H9 (cell line): ENCODE measurements around the gene MUC5AC. TPM values are rescaled to one million over a fixed set of nuclear protein-coding genes. Genes with fewer than 3 reads are reported as not detected.

Source experiments
- DNase-seq: peaks from one replicate; pipeline ENCODE4 v3.0.0-alpha.2; 2017
- H2AFZ ChIP-seq: one replicate; pipeline ENCODE4 v1.6.1; 2013; ENCODE audit warnings: mild to moderate bottlenecking, low read length, control low read depth, moderate library complexity
- H2AK5ac ChIP-seq: 2 replicates; pipeline ENCODE4 v1.6.1; 2013; ENCODE audit warnings: low read length, control low read depth, mixed read lengths; ENCODE audit not compliant: insufficient read length
- H2BK120ac ChIP-seq: one replicate; pipeline ENCODE4 v1.6.1; 2013; ENCODE audit warnings: low read depth, mild to moderate bottlenecking, low read length, control low read depth, inconsistent platforms; ENCODE audit not compliant: poor library complexity, severe bottlenecking
- H2BK12ac ChIP-seq: 2 replicates; pipeline ENCODE4 v1.6.1; 2013; ENCODE audit warnings: low read length, control low read depth, mixed read lengths, low read depth; ENCODE audit not compliant: insufficient read length
- H2BK15ac ChIP-seq: 2 replicates; pipeline ENCODE4 v1.6.1; 2013; ENCODE audit warnings: low read depth, low read length, control low read depth
- H2BK20ac ChIP-seq: one replicate; pipeline ENCODE4 v1.6.1; 2013; ENCODE audit warnings: low read depth, mild to moderate bottlenecking, low read length, control low read depth, inconsistent platforms; ENCODE audit not compliant: poor library complexity, severe bottlenecking
- H2BK5ac ChIP-seq: 2 replicates; pipeline ENCODE4 v1.6.1; 2013; ENCODE audit warnings: low read length, control low read depth, mixed read lengths; ENCODE audit not compliant: insufficient read length
- H3K14ac ChIP-seq: 2 replicates; pipeline ENCODE4 v1.6.1; 2013; ENCODE audit warnings: low read length, control low read depth; ENCODE audit not compliant: insufficient read depth
- H3K18ac ChIP-seq: 2 replicates; pipeline ENCODE4 v1.6.1; 2013; ENCODE audit warnings: low read depth, mild to moderate bottlenecking, mixed read lengths, low read length, control low read depth; ENCODE audit not compliant: insufficient read length
- H3K23ac ChIP-seq: 2 replicates; pipeline ENCODE4 v1.6.1; 2013; ENCODE audit warnings: low read length, control low read depth, mixed read lengths, low read depth; ENCODE audit not compliant: insufficient read length
- H3K23me2 ChIP-seq: 2 replicates; pipeline ENCODE4 v1.6.1; 2013; ENCODE audit warnings: low read depth, mild to moderate bottlenecking, mixed read lengths, low read length, control low read depth; ENCODE audit not compliant: insufficient read length, poor library complexity, severe bottlenecking
- H3K27ac ChIP-seq: 2 replicates; pipeline ENCODE4 v1.5.1; 2013; ENCODE audit warnings: low read length, control low read depth, mixed read lengths, low read depth; ENCODE audit not compliant: insufficient read length
- H3K27me3 ChIP-seq: 2 replicates; pipeline ENCODE4 v1.6.1; 2013; ENCODE audit warnings: low read length, control low read depth, inconsistent platforms; ENCODE audit not compliant: insufficient read depth
- H3K4ac ChIP-seq: 2 replicates; pipeline ENCODE4 v1.6.1; 2013; ENCODE audit warnings: low read depth, mild to moderate bottlenecking, control low read depth, inconsistent platforms, low read length, moderate library complexity
- H3K4me1 ChIP-seq: 2 replicates; pipeline ENCODE4 v1.6.1; 2013; ENCODE audit warnings: low read length, control low read depth, inconsistent platforms; ENCODE audit not compliant: insufficient read depth
- H3K4me2 ChIP-seq: 2 replicates; pipeline ENCODE4 v1.6.1; 2013; ENCODE audit warnings: low read length, control low read depth, mixed read lengths; ENCODE audit not compliant: insufficient read length, insufficient read depth
- H3K56ac ChIP-seq: 2 replicates; pipeline ENCODE4 v1.6.1; 2013; ENCODE audit warnings: low read depth, mild to moderate bottlenecking, mixed read lengths, low read length, control low read depth; ENCODE audit not compliant: insufficient read length
- H3K79me1 ChIP-seq: 2 replicates; pipeline ENCODE4 v1.6.1; 2013; ENCODE audit warnings: low read depth, mild to moderate bottlenecking, moderate library complexity, low read length, control low read depth, inconsistent platforms; ENCODE audit not compliant: insufficient read depth, poor library complexity, severe bottlenecking
- H3K79me2 ChIP-seq: 2 replicates; pipeline ENCODE4 v1.6.1; 2013; ENCODE audit warnings: low read length, control low read depth, inconsistent platforms; ENCODE audit not compliant: insufficient read depth
- H3K9ac ChIP-seq: 2 replicates; pipeline ENCODE4 v1.6.1; 2013; ENCODE audit warnings: low read length, control low read depth, mixed read lengths; ENCODE audit not compliant: insufficient read length; ENCODE audit errors: extremely low read depth
- H3K9me3 ChIP-seq: one replicate; pipeline ENCODE4 v1.6.1; 2013; ENCODE audit warnings: low read depth, low read length, inconsistent platforms; ENCODE audit not compliant: control insufficient read depth
- H3T11ph ChIP-seq: one replicate; pipeline ENCODE4 v1.6.1; 2013; ENCODE audit warnings: mild to moderate bottlenecking, low read length, control low read depth, inconsistent platforms
- H4K20me1 ChIP-seq: one replicate; pipeline ENCODE4 v1.6.1; 2013; ENCODE audit not compliant: control insufficient read depth, insufficient read length, insufficient read depth
- H4K5ac ChIP-seq: 2 replicates; pipeline ENCODE4 v1.6.1; 2013; ENCODE audit warnings: low read depth, mild to moderate bottlenecking, mixed read lengths, low read length, control low read depth; ENCODE audit not compliant: insufficient read length
- H4K8ac ChIP-seq: replicated peaks from 2 replicates; pipeline ENCODE4 v1.6.1; 2013; ENCODE audit warnings: low read length, control low read depth, mixed read lengths, low read depth; ENCODE audit not compliant: insufficient read length
- H4K91ac ChIP-seq: 2 replicates; pipeline ENCODE4 v1.6.1; 2013; ENCODE audit warnings: low read depth, mild to moderate bottlenecking, moderate library complexity, mixed read lengths, low read length, control low read depth; ENCODE audit not compliant: insufficient read length
- H3K27ac Mint-ChIP-seq, 3 experiments: 2 replicates in 2 of 3; 3 replicates in 1 of 3; pipeline ENCODE4 v1.8.0; 2020 to 2021; ENCODE audit warnings: mixed read lengths in 3 of 3, mild to moderate bottlenecking in 1 of 3, moderate library complexity in 1 of 3
- H3K27me3 Mint-ChIP-seq: 2 replicates; pipeline ENCODE4 v1.8.0; 2021; ENCODE audit warnings: low read depth, mild to moderate bottlenecking, moderate library complexity, mixed read lengths
- H3K36me3 Mint-ChIP-seq, 3 experiments: 2 replicates in 2 of 3; 3 replicates in 1 of 3; pipeline ENCODE4 v1.8.0; 2020 to 2021; ENCODE audit warnings: low read depth in 3 of 3, mixed read lengths in 3 of 3; ENCODE audit not compliant: insufficient read depth in 1 of 3
- H3K4me1 Mint-ChIP-seq, 2 experiments: 2 replicates each; pipeline ENCODE4 v1.8.0; 2020; ENCODE audit warnings: mixed read lengths in 2 of 2
- H3K4me3 Mint-ChIP-seq, 2 experiments: 2 replicates in 1 of 2; 3 replicates in 1 of 2; pipeline ENCODE4 v1.8.0; 2020 to 2021; ENCODE audit warnings: mild to moderate bottlenecking in 2 of 2, mixed read lengths in 2 of 2, moderate library complexity in 1 of 2
- H3K9me3 Mint-ChIP-seq, 2 experiments: 2 replicates in 1 of 2; 3 replicates in 1 of 2; pipeline ENCODE4 v1.8.0; 2020; ENCODE audit warnings: mild to moderate bottlenecking in 2 of 2, mixed read lengths in 2 of 2, moderate library complexity in 1 of 2
- CTCF ChIP-seq: fragments of 200-600 bp; sonication (generic); conservative IDR thresholded peaks from 3 replicates; pipeline ENCODE4 v1.8.0; 2021; ENCODE audit warnings: antibody characterized with exemption, mild to moderate bottlenecking
- WGBS: extraction: QIAGEN DNeasy Blood & Tissue Kit; methylation state at CpG from one replicate; pipeline ENCODE4 v1.1.7; 2013; ENCODE audit warnings: missing lambda C conversion rate, low lambda C conversion rate, mixed read lengths; ENCODE audit not compliant: insufficient read length; ENCODE audit errors: extremely low coverage; 5-methylcytosine and 5-hydroxymethylcytosine counted together
- total RNA-seq: library from RNA; stranded (reverse); gene quantifications from 2 replicates; pipeline ENCODE4 v1.2.1, GENCODE V29; 2021

MUC5AC gene
- total RNA-seq, 1 experiment from 2014 or later, result not detected

GRCh38 chr11:1180947-1181391, 23.2 kb downstream of the MUC5AC start:
- Histone ChIP-seq H3K9me3 (no peaks in the 10 kb centered on the region), H2BK20ac (no peak overlapping the region), H4K20me1 (no peaks in the 10 kb centered on the region), H3K4me1 (no peaks in the 10 kb centered on the region), H3T11ph (no peak overlapping the region), H2BK5ac (no peak overlapping the region), H4K8ac (no peak overlapping the region), H2AFZ (no peak overlapping the region), H3K23ac (no peak overlapping the region), H3K14ac (no peak overlapping the region; the same call in 1 of the 2 replicates), H3K56ac (no peak overlapping the region), H4K91ac (no peak overlapping the region), H3K4ac (no peak overlapping the region), H2BK15ac (no peak overlapping the region), H4K5ac (no peak overlapping the region), H3K18ac (no peak overlapping the region), H3K79me1 (no peaks in the 10 kb centered on the region), H3K9ac (no peak overlapping the region), H3K79me2 (no peaks in the 10 kb centered on the region; the same call in 1 of the 2 replicates), H3K27me3 (no peaks in the 10 kb centered on the region), H2BK12ac (no peak overlapping the region), H2AK5ac (no peak overlapping the region), H2BK120ac (no peak overlapping the region), H3K27ac (no peak overlapping the region), H3K23me2 (no peaks in the 10 kb centered on the region), H3K4me2 (no peak overlapping the region)
- Mint-ChIP-seq H3K4me3 (no peak overlapping the region), H3K27me3 (peaks cover 4% of the 10 kb centered on the region), H3K36me3 (no peaks in the 10 kb centered on the region), H3K4me1 (no peaks in the 10 kb centered on the region), H3K27ac (no peak overlapping the region), H3K9me3 (peaks cover 4 to 35% of the 10 kb centered on the region in 2 experiments)
- no CpG with 5 or more reads among the region's 29 CpGs for WGBS
- TF ChIP-seq CTCF, result no peak
- DNase-seq, result no peak
